Esophagus squamous epithelium (tissue), 4 donors: ENCODE data around the gene RETN.

Experiments used
- CTCF ChIP-seq, 6 experiments: fragments of 450-650 bp in 4 of 6; fragments of 200-600 bp in 2 of 6; sonication (generic) in 2 of 6; IDR thresholded peaks; one replicate each; pipeline ENCODE4 v1.5.1; 2016 to 2019; ENCODE audit warnings: antibody characterized with exemption in 6 of 6, mild to moderate bottlenecking in 4 of 6, moderate library complexity in 4 of 6
- POLR2A ChIP-seq, 4 donors: fragments of 450-650 bp; IDR thresholded peaks; one replicate each; pipeline ENCODE4 v1.6.1; 2017; ENCODE audit warnings: antibody characterized with exemption in 4 of 4, mild to moderate bottlenecking in 4 of 4, moderate library complexity in 3 of 4

DNA sequence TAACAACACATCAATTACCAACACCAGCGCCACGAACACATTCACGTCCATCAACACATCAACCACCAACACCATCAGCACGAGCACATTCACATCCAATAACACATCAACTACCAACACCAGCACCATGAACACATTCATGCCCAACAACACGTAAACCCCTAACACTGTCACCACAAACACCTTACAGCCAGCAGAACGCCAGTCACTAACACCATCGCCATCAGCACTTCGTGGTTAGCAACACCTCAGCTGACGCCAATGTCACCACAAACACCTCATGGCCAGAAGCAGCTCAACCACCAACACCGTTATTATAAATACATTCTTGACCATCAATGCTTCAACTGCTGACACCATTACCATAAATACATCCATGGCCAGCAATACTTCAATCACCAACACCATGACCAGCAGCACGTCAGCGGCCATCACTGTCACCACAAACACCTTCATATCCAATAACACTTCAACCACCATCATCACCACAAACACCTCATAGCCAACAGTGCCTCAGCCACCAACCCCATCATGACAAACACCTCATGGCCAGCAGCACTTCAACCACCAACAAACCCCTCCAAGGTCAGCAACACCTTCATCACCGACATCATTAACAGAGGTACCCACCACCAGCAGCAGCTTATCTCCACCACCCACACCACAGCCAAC is 23.7 kb downstream of the RETN start:
- TF ChIP-seq CTCF (IDR thresholded peaks at IDR 0.05) = no peak
- TF ChIP-seq POLR2A (IDR thresholded peaks at IDR 0.05) = no peak
